NCI-H1105 (cell line): ENCODE data around the gene CDH6.

Experiments used
- DNase-seq: peaks from one replicate; lab custom pipeline; 2025; lab: John Stamatoyannopoulos, UW

CDH6 gene

DNA sequence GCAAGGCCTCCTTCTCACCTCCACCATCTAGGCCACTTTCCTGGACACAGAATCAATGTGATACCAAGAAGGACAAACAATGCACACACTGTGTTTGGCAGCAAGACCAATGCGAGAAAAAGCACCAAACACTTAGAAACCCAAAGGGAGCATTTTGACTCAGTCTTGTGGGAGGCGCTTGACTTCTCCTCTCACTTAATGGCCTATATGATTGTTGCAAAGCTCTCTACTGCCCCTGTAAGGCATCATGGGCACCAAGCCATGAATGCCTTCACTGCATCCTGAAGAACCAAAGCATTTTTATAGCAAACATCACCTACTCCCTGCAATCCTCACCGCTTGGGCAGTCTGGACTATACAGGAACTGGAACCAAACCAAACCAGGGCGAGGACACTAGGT, 57.5 kb downstream of the CDH6 start:
- no peak for DNase-seq

- no peak for DNase-seq
Observed at GRCh38 chr5:31255041-31255440, 61.6 kb downstream of the CDH6 start.

GRCh38 chr5:31268256-31268655, 74.8 kb downstream of the CDH6 start:
- no peak for DNase-seq

DNA sequence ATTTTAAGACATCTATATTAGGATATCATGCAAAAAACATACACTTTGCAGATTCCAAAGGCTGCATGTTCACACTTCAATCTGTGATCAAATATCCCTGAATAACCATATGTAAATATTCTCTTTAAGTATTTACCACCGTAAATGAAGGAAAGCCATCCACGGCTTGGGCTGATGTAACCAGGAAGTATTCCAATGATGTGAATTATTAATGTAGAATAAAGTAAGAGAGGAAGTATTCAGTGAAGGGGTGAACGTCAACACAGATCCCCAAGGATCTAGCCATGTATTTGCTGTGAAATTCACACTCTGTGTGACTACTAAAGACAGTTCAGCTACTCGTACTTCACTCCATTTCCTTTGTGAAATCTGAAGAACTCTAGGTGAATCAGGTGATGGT, 75.2 kb downstream of the CDH6 start:
- no peak for DNase-seq

GRCh38 chr5:31269259-31269658, 75.8 kb downstream of the CDH6 start:
- DNase-seq, result no peak

GRCh38 chr5:31270396-31270795, 76.9 kb downstream of the CDH6 start:
- DNase-seq, result no peak

DNA sequence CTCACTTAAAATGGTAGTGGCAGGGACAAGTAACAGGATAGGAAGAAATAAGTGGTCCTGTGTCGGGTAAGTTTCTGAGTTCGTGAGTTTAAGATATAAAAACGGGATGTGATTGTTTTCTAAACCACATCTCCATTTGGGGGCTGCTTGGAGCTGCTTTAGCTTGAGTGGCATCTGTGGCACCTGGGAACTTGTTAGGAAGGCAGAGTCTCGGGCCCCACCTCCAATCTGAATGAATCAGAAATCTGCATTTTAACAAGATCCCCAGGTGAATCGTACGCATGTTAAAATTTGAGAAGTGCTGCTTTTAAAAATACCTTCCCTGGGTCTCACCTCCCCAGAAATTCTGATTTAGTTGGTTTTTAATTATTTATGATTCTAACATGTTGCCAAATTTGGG, 78.1 kb downstream of the CDH6 start:
- no peak for DNase-seq

GRCh38 chr5:31273161-31273560, 79.7 kb downstream of the CDH6 start:
- DNase-seq, result no peak

- no peak for DNase-seq
Observed at GRCh38 chr5:31273631-31274378, 80.3 kb downstream of the CDH6 start.

- DNase-seq, result no peak
Observed at GRCh38 chr5:31280210-31280609, 86.7 kb downstream of the CDH6 start.

DNA sequence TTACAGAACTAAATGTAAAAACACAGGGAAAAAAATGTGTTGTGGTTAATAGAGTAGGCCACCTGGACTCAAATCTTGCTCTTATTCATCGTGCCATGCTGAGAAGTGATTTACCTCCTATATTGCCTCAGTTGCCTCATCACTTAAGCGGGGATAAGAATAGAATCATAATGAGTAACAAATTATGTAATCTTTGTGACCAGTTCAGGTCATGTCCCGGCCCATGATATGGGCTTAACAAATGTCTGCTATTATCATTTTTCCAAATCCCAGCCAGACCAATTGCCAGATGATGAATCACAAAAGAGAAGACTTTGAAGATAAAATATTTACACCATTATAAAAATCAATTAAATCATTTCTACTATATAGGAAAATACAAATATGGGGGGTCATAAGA, 89.8 kb downstream of the CDH6 start:
- DNase-seq, result no peak

- DNase-seq, result no peak
Observed at GRCh38 chr5:31285025-31285424, 91.5 kb downstream of the CDH6 start.

DNA sequence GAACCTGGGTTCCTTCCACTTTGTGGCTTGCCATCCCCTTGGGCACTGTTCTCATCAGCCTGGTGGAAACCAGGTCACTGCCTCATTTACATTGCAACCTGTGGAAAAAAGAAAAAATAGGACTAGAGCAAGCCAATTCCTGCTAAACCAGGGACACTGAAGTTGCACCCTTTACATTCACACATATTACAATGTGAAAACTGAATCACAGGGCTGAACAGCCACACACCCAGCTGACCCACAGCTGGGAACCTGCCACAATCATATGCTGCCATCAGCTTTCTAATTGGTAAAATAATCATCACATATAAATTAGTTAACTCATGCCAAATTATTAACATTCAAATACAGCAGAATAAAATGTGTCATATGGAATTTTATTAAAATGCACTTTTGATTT, 94.5 kb downstream of the CDH6 start:
- DNase-seq, result no peak

DNA sequence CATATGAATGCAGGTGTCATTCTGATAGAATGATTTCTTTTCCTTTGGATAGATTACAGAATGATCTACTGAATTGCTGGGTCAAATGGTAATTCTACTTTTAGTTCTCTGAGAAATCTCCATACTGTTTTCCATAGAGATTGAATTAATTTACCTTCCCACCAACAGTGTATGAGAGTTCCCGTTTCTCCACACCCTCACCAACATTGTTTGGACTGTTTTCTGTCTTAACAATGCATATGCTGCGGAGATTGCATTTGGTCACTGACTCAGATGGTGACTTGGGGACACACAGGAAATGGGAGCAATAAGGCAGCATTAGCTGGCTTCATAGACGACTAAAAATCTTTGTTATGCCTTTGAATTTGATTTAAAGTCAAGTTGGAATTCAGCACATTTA, 95.9 kb downstream of the CDH6 start:
- no peak for DNase-seq

GRCh38 chr5:31291323-31291854, 97.9 kb downstream of the CDH6 start:
- DNase-seq, result no peak

GRCh38 chr5:31300501-31300900, 107.0 kb downstream of the CDH6 start:
- no peak for DNase-seq

DNA sequence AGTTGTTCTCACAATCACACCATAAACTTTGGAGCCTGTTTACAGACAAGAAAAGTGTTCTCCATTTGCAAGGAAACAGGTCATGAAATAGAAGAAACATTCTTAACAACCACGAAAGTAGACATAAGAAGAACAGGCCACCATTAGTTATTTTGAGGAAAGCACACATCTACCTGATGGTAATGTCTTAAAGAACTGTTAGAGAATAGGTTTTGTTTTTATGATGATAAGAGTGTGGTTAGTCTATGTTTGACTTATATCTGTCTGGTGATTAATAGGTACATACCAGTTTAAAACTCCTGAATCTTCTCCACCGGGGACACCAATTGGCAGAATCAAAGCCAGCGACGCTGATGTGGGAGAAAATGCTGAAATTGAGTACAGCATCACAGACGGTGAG, 108.3 kb downstream of the CDH6 start:
- DNase-seq, result no peak

GRCh38 chr5:31303688-31304087, 110.2 kb downstream of the CDH6 start:
- DNase-seq, result no peak

DNA sequence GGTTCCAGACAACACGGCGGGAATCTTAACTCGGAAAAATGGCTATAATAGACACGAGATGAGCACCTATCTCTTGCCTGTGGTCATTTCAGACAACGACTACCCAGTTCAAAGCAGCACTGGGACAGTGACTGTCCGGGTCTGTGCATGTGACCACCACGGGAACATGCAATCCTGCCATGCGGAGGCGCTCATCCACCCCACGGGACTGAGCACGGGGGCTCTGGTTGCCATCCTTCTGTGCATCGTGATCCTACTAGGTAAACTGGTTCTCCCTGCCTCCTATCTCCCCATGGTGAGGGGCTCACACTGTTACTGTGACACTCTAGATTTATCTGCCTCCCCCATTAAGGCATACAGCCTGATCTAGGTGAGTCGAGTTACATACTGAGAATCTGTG, 124.2 kb downstream of the CDH6 start:
- DNase-seq, result no peak

GRCh38 chr5:31319335-31319734, 125.8 kb downstream of the CDH6 start:
- DNase-seq, result no peak

DNA sequence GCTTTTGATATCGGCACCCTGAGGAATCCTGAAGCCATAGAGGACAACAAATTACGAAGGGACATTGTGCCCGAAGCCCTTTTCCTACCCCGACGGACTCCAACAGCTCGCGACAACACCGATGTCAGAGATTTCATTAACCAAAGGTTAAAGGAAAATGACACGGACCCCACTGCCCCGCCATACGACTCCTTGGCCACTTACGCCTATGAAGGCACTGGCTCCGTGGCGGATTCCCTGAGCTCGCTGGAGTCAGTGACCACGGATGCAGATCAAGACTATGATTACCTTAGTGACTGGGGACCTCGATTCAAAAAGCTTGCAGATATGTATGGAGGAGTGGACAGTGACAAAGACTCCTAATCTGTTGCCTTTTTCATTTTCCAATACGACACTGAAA, 129.5 kb downstream of the CDH6 start:
- DNase-seq, result no peak

GRCh38 chr5:31324842-31325241, 131.4 kb downstream of the CDH6 start:
- no peak for DNase-seq

DNA sequence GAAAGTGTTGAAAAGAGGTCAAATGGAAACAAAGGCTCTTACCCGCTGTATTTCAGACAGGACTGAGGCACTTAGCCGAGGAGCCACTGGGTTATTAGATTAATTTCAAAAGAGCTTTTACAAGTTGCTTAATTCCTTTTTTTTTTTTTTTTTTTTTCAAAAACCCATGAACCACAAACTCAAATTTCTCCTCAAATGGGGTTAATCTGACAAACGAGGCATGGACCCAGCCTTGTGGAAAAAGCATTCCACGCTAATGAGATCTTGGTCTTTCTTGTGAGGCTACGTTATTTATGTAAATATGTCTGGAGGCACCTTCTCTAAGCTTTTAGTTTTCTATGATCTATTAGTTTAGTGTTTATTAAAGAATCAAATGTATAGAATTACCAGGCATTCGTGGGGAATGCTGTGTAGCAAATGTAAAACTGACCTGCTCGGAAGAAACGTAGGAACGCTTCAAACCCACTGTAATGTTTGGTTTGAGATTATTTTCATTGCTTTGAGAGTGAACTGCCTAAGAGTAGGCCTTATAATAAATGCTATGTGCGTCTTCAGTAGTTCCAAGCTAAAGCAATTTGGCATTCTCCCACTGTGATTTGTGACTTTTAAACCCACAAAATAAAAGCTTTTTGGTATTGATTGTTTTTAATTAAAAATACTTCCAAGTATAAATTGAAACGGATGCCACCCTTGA, 134.7 kb downstream of the CDH6 start:
- no peak for DNase-seq

DNA sequence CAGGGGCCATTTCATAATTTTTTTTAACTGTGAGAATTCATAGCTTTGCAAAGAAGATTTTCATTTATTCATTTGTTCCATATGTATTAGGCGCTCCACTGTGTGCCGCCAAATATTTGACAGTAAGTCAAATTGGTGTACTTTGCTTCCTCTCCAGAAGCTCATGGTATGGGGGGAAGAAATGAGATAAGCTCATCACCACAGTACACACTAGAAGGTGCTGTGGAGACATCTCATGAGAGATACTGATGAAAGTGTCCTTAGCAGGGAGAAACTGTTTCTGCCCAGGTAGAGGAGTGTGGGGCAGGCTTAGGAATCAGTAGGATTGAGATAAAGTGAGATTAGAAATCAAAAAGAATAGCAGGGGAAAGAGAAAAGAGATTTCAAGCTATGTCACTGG, 136.2 kb downstream of the CDH6 start:
- DNase-seq, result no peak
